OCI-LY1 (cell line): ENCODE measurements around the gene KCNK3.

Experiments used
- CTCF ChIP-seq: fragments of 200-600 bp; sonication (generic), shearing (Covaris generic); IDR thresholded peaks from 2 replicates; pipeline ENCODE4 v1.5.1; 2017; ENCODE audit warnings: mild to moderate bottlenecking, antibody characterized with exemption, low read length, moderate library complexity, mixed read lengths
- EZH2 ChIP-seq: fragments of 200-600 bp; sonication (generic), shearing (Covaris generic); IDR thresholded peaks from 2 replicates; pipeline ENCODE4 v1.8.0; 2017; ENCODE audit warnings: borderline replicate concordance, mixed run types, mild to moderate bottlenecking, antibody characterized with exemption, low read length, moderate library complexity, mixed read lengths

GRCh38 chr2:26764078-26764887 is 71.8 kb downstream of the KCNK3 start, which contains the start of gene SLC35F6:
- TF ChIP-seq CTCF: 0 out of 2 replicates have a peak, but pooled peaks have one; percentile 10
- no peak for TF ChIP-seq EZH2
